WTC11 (cell line): ENCODE results near the gene GNGT2. TPM values are rescaled to one million over a fixed set of nuclear protein-coding genes. Genes with fewer than 3 reads are reported as not detected.

ENCODE experiments used
- ATAC-seq: fragments of 200-7000 bp; cut with Tn5 transposase; 2 replicates; pipeline ENCODE4 v1.10.0; 2021; ENCODE audit warnings: mild to moderate bottlenecking, moderate library complexity
- CTCF ChIA-PET: fragments of 300-600 bp; sonication (Branson Sonifier 250); formaldehyde crosslinking; loops from one replicate; lab custom pipeline; 2021; ENCODE audit warnings: antibody characterized with exemption; lab: Charles Lee
- POLR2A ChIA-PET: fragments of 350-600 bp; sonication (Branson Sonifier 250); formaldehyde crosslinking; loops from one replicate; lab custom pipeline; 2021; ENCODE audit warnings: antibody characterized with exemption; lab: Charles Lee
- DNase-seq: peaks from one replicate; pipeline ENCODE4 v3.0.0; 2021; ENCODE audit warnings: low spot score
- H3K27ac Mint-ChIP-seq: 2 replicates; pipeline ENCODE4 v1.8.0; 2021; ENCODE audit warnings: mixed read lengths
- H3K27me3 Mint-ChIP-seq: 2 replicates; pipeline ENCODE4 v1.8.0; 2021; ENCODE audit warnings: low read depth, mild to moderate bottlenecking, moderate library complexity, mixed read lengths
- H3K36me3 Mint-ChIP-seq: 2 replicates; pipeline ENCODE4 v1.8.0; 2021; ENCODE audit warnings: mixed read lengths
- H3K4me1 Mint-ChIP-seq: 2 replicates; pipeline ENCODE4 v1.8.0; 2022; ENCODE audit warnings: mixed read lengths
- H3K4me3 Mint-ChIP-seq: 2 replicates; pipeline ENCODE4 v1.8.0; 2021; ENCODE audit warnings: mild to moderate bottlenecking, moderate library complexity, mixed read lengths
- H3K9me3 Mint-ChIP-seq: 2 replicates; pipeline ENCODE4 v1.8.0; 2021; ENCODE audit warnings: mixed read lengths
- ATF3 ChIP-seq: sonication (generic); formaldehyde crosslinking; conservative IDR thresholded peaks from 2 replicates; pipeline ENCODE4 v1.8.1; 2022; ENCODE audit warnings: mild to moderate bottlenecking, missing genetic modification reagents
- CTCF ChIP-seq: fragments of 200-600 bp; IDR thresholded peaks from 2 replicates; pipeline ENCODE4 v1.8.0; 2022; ENCODE audit warnings: antibody characterized with exemption
- ELF4 ChIP-seq: sonication (generic); formaldehyde crosslinking; IDR thresholded peaks from 2 replicates; pipeline ENCODE4 v1.8.1; 2022; ENCODE audit warnings: low read depth, mild to moderate bottlenecking, moderate library complexity, missing genetic modification reagents
- ESRRA ChIP-seq: sonication (generic); formaldehyde crosslinking; IDR thresholded peaks from 2 replicates; pipeline ENCODE4 v1.8.1; 2022; ENCODE audit warnings: mild to moderate bottlenecking, missing genetic modification reagents, borderline replicate concordance
- ETV6 ChIP-seq: sonication (generic); formaldehyde crosslinking; IDR thresholded peaks from 2 replicates; pipeline ENCODE4 v1.8.1; 2022; ENCODE audit warnings: mild to moderate bottlenecking, missing genetic modification reagents
- FOXP1 ChIP-seq: sonication (generic); formaldehyde crosslinking; IDR thresholded peaks from 2 replicates; pipeline ENCODE4 v1.8.0; 2022; ENCODE audit warnings: missing genetic modification reagents, mild to moderate bottlenecking, moderate library complexity, borderline replicate concordance
- FOXP4 ChIP-seq: sonication (generic); formaldehyde crosslinking; IDR thresholded peaks from 2 replicates; pipeline ENCODE4 v1.8.0; 2022; ENCODE audit warnings: mild to moderate bottlenecking, missing genetic modification reagents
- NFATC4 ChIP-seq: fragments of 250-450 bp; sonication (Bioruptor Pico); IDR thresholded peaks from 2 replicates; pipeline ENCODE4 v1.9.0; 2021; ENCODE audit warnings: mild to moderate bottlenecking
- NFE2L1 ChIP-seq: sonication (generic); formaldehyde crosslinking; IDR thresholded peaks from 2 replicates; pipeline ENCODE4 v1.8.1; 2023; ENCODE audit warnings: missing genetic modification reagents
- NFYB ChIP-seq: sonication (generic); formaldehyde crosslinking; conservative IDR thresholded peaks from 2 replicates; pipeline ENCODE4 v1.8.0; 2022; ENCODE audit warnings: low read depth, missing genetic modification reagents
- NR3C1 ChIP-seq: sonication (generic); formaldehyde crosslinking; conservative IDR thresholded peaks from 2 replicates; pipeline ENCODE4 v1.8.1; 2023; ENCODE audit warnings: low read depth, mild to moderate bottlenecking, missing genetic modification reagents
- SOX15 ChIP-seq: fragments of 250-450 bp; sonication (Bioruptor Pico); IDR thresholded peaks from 2 replicates; pipeline ENCODE4 v1.9.0; 2021; ENCODE audit warnings: mild to moderate bottlenecking
- TEAD1 ChIP-seq: sonication (generic); formaldehyde crosslinking; IDR thresholded peaks from 2 replicates; pipeline ENCODE4 v1.8.0; 2022; ENCODE audit warnings: mild to moderate bottlenecking, missing genetic modification reagents
- ZNF121 ChIP-seq: sonication (generic); formaldehyde crosslinking; IDR thresholded peaks from 2 replicates; pipeline ENCODE4 v1.8.0; 2023; ENCODE audit warnings: missing genetic modification reagents
- ZNF138 ChIP-seq: sonication (generic); formaldehyde crosslinking; conservative IDR thresholded peaks from 2 replicates; pipeline ENCODE4 v1.8.1; 2022; ENCODE audit warnings: mild to moderate bottlenecking, moderate library complexity, missing genetic modification reagents
- ZNF232 ChIP-seq: sonication (generic); formaldehyde crosslinking; IDR thresholded peaks from 2 replicates; pipeline ENCODE4 v1.8.0; 2022; ENCODE audit warnings: mild to moderate bottlenecking, missing genetic modification reagents
- ZNF416 ChIP-seq: fragments of 250-450 bp; sonication (Bioruptor Pico); IDR thresholded peaks from 2 replicates; pipeline ENCODE4 v1.9.0; 2021; ENCODE audit warnings: mild to moderate bottlenecking, inconsistent platforms
- ZNF425 ChIP-seq: fragments of 250-450 bp; sonication (Bioruptor Pico); conservative IDR thresholded peaks from 2 replicates; pipeline ENCODE4 v1.9.0; 2021; ENCODE audit warnings: mild to moderate bottlenecking
- ZNF532 ChIP-seq: fragments of 250-450 bp; sonication (Bioruptor Pico); IDR thresholded peaks from 2 replicates; pipeline ENCODE4 v1.9.0; 2021; ENCODE audit warnings: mild to moderate bottlenecking, borderline replicate concordance
- total RNA-seq: library from RNA; stranded (reverse); gene quantifications from 3 replicates; pipeline ENCODE4 v1.2.3, GENCODE V29; 2021

The GNGT2 gene
- total RNA-seq, 1 experiment from 2014 or later = 0.70 TPM

GRCh38 chr17:49218941-49219913, 8.9 kb upstream of the GNGT2 start (continued):
- TF ChIP-seq FOXP1 (CRISPR knock-in tag) (0 out of 2 replicates have a peak, but pooled peaks have one; percentile 36), ATF3 (0 out of 2 replicates have a peak, but pooled peaks have one; percentile 8), CTCF (peak; percentile 34)

- DNase-seq (no peak), ATAC-seq (peak; percentile 17)
- CTCF ChIA-PET = interaction anchor here (0.6 to 1.3 kb wide), 5 partner anchors 9 to 257 kb away, joined by 3 to 5 read pairs (median 3); no protein-coding TSS in a partner anchor
- Mint-ChIP-seq H3K36me3 (no peaks in the 10 kb centered on the region), H3K27ac (no peak overlapping the region; the same call in 1 of the 2 replicates), H3K4me1 (peaks cover 32% of the 10 kb centered on the region), H3K27me3 (peaks cover 22% of the 10 kb centered on the region), H3K9me3 (no peaks in the 10 kb centered on the region), H3K4me3 (no peak overlapping the region)
- POLR2A ChIA-PET = no interaction called here
- TF ChIP-seq ZNF425 (CRISPR knock-in tag) = no peak
These were observed 7.5 kb upstream of the GNGT2 start for GRCh38 chr17:49217651-49218413.

- ATAC-seq (no peak), DNase-seq (no peak)
- no peaks in the 10 kb centered on the region for H3K36me3 Mint-ChIP-seq
- ChIA-PET POLR2A (no interaction called here), CTCF (interaction anchor here (0.6 to 1.3 kb wide), 5 partner anchors 10 to 257 kb away, joined by 3 to 5 read pairs (median 3); no protein-coding TSS in a partner anchor)
- H3K4me3 Mint-ChIP-seq = no peak overlapping the region
- peaks cover 32% of the 10 kb centered on the region for H3K4me1 Mint-ChIP-seq
- H3K27me3 Mint-ChIP-seq = peaks cover 18% of the 10 kb centered on the region
- no peaks in the 10 kb centered on the region for H3K9me3 Mint-ChIP-seq
- H3K27ac Mint-ChIP-seq = peak overlapping the region; percentile 34; the same call in 1 of the 2 replicates
- TF ChIP-seq ZNF416 (CRISPR knock-in tag) = no peak
- TF ChIP-seq NFATC4 (CRISPR knock-in tag) = no peak
- no peak for TF ChIP-seq ZNF138 (CRISPR knock-in tag)
- no peak for TF ChIP-seq ZNF121 (CRISPR knock-in tag)
- TF ChIP-seq ETV6 = no peak
- TF ChIP-seq NFE2L1 (CRISPR knock-in tag) = no peak
- TF ChIP-seq NFYB (CRISPR knock-in tag) = no peak
- no peak for TF ChIP-seq ZNF232 (CRISPR knock-in tag)
- TF ChIP-seq FOXP4 (CRISPR knock-in tag) = no peak
- TF ChIP-seq TEAD1 (CRISPR knock-in tag) = no peak
- TF ChIP-seq SOX15 (CRISPR knock-in tag) = no peak
- no peak for TF ChIP-seq NR3C1
- no peak for TF ChIP-seq ESRRA (CRISPR knock-in tag)
- no peak for TF ChIP-seq ELF4
- no peak for TF ChIP-seq ZNF532 (CRISPR knock-in tag)
These were observed 6.7 kb upstream of the GNGT2 start for GRCh38 chr17:49216953-49217650.
